Liver (tissue), 3 donors: Measurements from ENCODE around the gene CHMP3.

Source experiments
- CTCF ChIP-seq: fragments of 150-350 bp; IDR thresholded peaks from 2 replicates; pipeline ENCODE4 v1.5.1; 2017; ENCODE audit warnings: improper control_type of control experiment, low read depth, low read length; ENCODE audit not compliant: missing input control
- FOXA2 ChIP-seq: IDR thresholded peaks from 2 replicates; pipeline ENCODE4 v1.6.1; 2016; ENCODE audit warnings: antibody characterized with exemption
- JUND ChIP-seq, 2 donors: IDR thresholded peaks; 2 replicates each; pipeline ENCODE4 v1.6.1; 2016; ENCODE audit warnings: antibody characterized with exemption in 2 of 2
- donor health status: healthy.
- donor health status: healthy.

- no peak for TF ChIP-seq JUND (IDR thresholded peaks at IDR 0.05)
- no peak for TF ChIP-seq CTCF
- TF ChIP-seq FOXA2: no peak
These were observed 73.7 kb downstream of the CHMP3 start for GRCh38 chr2:86489542-86489941.
